GM12891 (cell line): ENCODE measurements around the gene LYPD4.
"Not testable (repeated sequence)": the region's sequence is repeated elsewhere in the genome, so short reads cannot be mapped to it uniquely, and the experiment has no call there.

ENCODE experiments used
- DNase-seq: peaks from one replicate; pipeline ENCODE4 v3.0.0; 2011; ENCODE audit warnings: low spot score; ENCODE audit not compliant: insufficient read length
- FAIRE-seq: peaks from 2 replicates; lab custom pipeline; 2011; peaks lifted over from hg19 to GRCh38; lab: Jason Lieb, UNC
- PAX5 ChIP-seq: IDR thresholded peaks from 2 replicates; pipeline ENCODE4 v1.6.1; 2011; ENCODE audit warnings: low read length, moderate library complexity, mild to moderate bottlenecking; ENCODE audit not compliant: insufficient read depth, severe bottlenecking
- POLR2A ChIP-seq: IDR thresholded peaks from 2 replicates; pipeline ENCODE4 v1.6.1; 2011; ENCODE audit warnings: low read depth, low read length, control low read depth
- POLR2AphosphoS5 ChIP-seq: IDR thresholded peaks from 2 replicates; pipeline ENCODE4 v1.6.1; 2011; ENCODE audit warnings: low read depth, low read length, control low read depth
- POU2F2 ChIP-seq: IDR thresholded peaks from 2 replicates; pipeline ENCODE4 v1.6.1; 2011; ENCODE audit warnings: low read depth, mild to moderate bottlenecking, control low read depth, low read length, moderate library complexity
- SPI1 ChIP-seq: IDR thresholded peaks from 2 replicates; pipeline ENCODE4 v1.6.1; 2011; ENCODE audit warnings: low read depth, low read length, control low read depth
- TAF1 ChIP-seq: IDR thresholded peaks from 2 replicates; pipeline ENCODE4 v1.6.1; 2011; ENCODE audit warnings: low read depth, low read length, control low read depth

The LYPD4 gene

GRCh38 chr19:41802770-41803169 lies 41.7 kb downstream of the LYPD4 start:
- DNase-seq (no peak), FAIRE-seq (no peak)
- no peak for TF ChIP-seq PAX5
- no peak for TF ChIP-seq TAF1
- no peak for TF ChIP-seq POLR2AphosphoS5
- no peak for TF ChIP-seq SPI1
- TF ChIP-seq POU2F2, result no peak
- no peak for TF ChIP-seq POLR2A

- no peak for DNase-seq
- peak; percentile 47 for FAIRE-seq
- TF ChIP-seq POLR2A (no peak), TAF1 (no peak), POLR2AphosphoS5 (no peak), PAX5 (no peak), POU2F2 (no peak), SPI1 (no peak)
Measured at GRCh38 chr19:41801792-41802211, 42.7 kb downstream of the LYPD4 start.

GRCh38 chr19:41801031-41801430 lies 43.5 kb downstream of the LYPD4 start:
- FAIRE-seq, result no peak
- no peak for DNase-seq
- TF ChIP-seq POU2F2 (no peak), PAX5 (no peak), TAF1 (no peak), POLR2AphosphoS5 (no peak), SPI1 (no peak), POLR2A (no peak)

GRCh38 chr19:41799444-41800000 lies 45.0 kb downstream of the LYPD4 start:
- TF ChIP-seq POLR2A, result no peak
- no peak for TF ChIP-seq TAF1
- TF ChIP-seq POLR2AphosphoS5, result no peak
- TF ChIP-seq PAX5, result no peak
- no peak for TF ChIP-seq SPI1
- TF ChIP-seq POU2F2, result no peak
- DNase-seq (no peak), FAIRE-seq (no peak)

- DNase-seq (no peak), FAIRE-seq (no peak)
- no peak for TF ChIP-seq POLR2A
- no peak for TF ChIP-seq POU2F2
- no peak for TF ChIP-seq POLR2AphosphoS5
- TF ChIP-seq SPI1, result no peak
- TF ChIP-seq PAX5, result no peak
- TF ChIP-seq TAF1, result no peak
Measured at GRCh38 chr19:41796901-41797300, 47.6 kb downstream of the LYPD4 start.

GRCh38 chr19:41796362-41796761 lies 48.1 kb downstream of the LYPD4 start, which contains the start of gene CEACAM3:
TSS of gene CEACAM3 (plus strand) at chr19:41796587. CDS start at chr19:41796678, 91 bp downstream.
- FAIRE-seq, result no peak
- TF ChIP-seq PAX5 (no peak), TAF1 (no peak), SPI1 (no peak), POLR2A (no peak), POU2F2 (no peak), POLR2AphosphoS5 (no peak)
- DNase-seq, result no peak

- peak; percentile 98 for FAIRE-seq
- TF ChIP-seq POU2F2 (no peak), SPI1 (no peak), PAX5 (no peak), POLR2A (no peak), TAF1 (no peak), POLR2AphosphoS5 (no peak)
- DNase-seq, result no peak
Measured at GRCh38 chr19:41795031-41795461, 49.4 kb downstream of the LYPD4 start.

- DNase-seq, result no peak
- TF ChIP-seq POLR2AphosphoS5 (no peak), POLR2A (no peak), SPI1 (no peak), POU2F2 (no peak), PAX5 (no peak), TAF1 (no peak)
- FAIRE-seq, result no peak
Measured at GRCh38 chr19:41793414-41793727, 51.1 kb downstream of the LYPD4 start.

- FAIRE-seq, result peak; percentile 64
- DNase-seq, result no peak
- peak; percentile 48 for TF ChIP-seq SPI1
- TF ChIP-seq PAX5, result no peak
- TF ChIP-seq POU2F2, result no peak
Measured at GRCh38 chr19:41792513-41793413, 51.7 kb downstream of the LYPD4 start.

- not testable (repeated sequence) for FAIRE-seq, DNase-seq
Measured at GRCh38 chr19:41789053-41789452, 55.4 kb downstream of the LYPD4 start.

- not testable (repeated sequence) for FAIRE-seq, DNase-seq
Measured at GRCh38 chr19:41788518-41788917, 56.0 kb downstream of the LYPD4 start.
